ENCODE measurements around the gene MTIF3. TPM values are rescaled to one million over a fixed set of nuclear protein-coding genes. Genes with fewer than 3 reads are reported as not detected.
A peak's percentile ranks its signal among the peaks of the same experiment; 100 is the strongest.

The MTIF3 gene
- polyA plus RNA-seq, 1 donor (not counting 4 experiments of a cell fraction or from before 2014, with no cell fraction given): 56.1 TPM

- H3K9ac ChIP-seq (ENCODE audit: control insufficient read depth, extremely low read depth, insufficient read depth, low read length): no peak overlapping the region
- H4K20me1 ChIP-seq (ENCODE audit: control insufficient read depth, extremely low read depth, insufficient read depth, low read length): no peaks in the 10 kb centered on the region
- H3K9me3 ChIP-seq (ENCODE audit: control insufficient read depth, low read depth, low read length): no peaks in the 10 kb centered on the region
- no peak overlapping the region for H3K4me3 ChIP-seq (ENCODE audit: control insufficient read depth in 2 of 3, extremely low read depth in 1 of 3, insufficient read depth in 2 of 3, low read depth in 1 of 3, low read length in 3 of 3)
- no peaks in the 10 kb centered on the region for H3K36me3 ChIP-seq (ENCODE audit: control insufficient read depth in 2 of 2, extremely low read depth in 1 of 2, insufficient read depth in 2 of 2, low read length in 2 of 2)
- H3K27me3 ChIP-seq (ENCODE audit: control insufficient read depth, extremely low read depth, insufficient read depth, low read length): peaks cover 4% of the 10 kb centered on the region
- H3K27ac ChIP-seq (ENCODE audit: control insufficient read depth, insufficient read depth, low read length): no peak overlapping the region
- H3K4me1 ChIP-seq (ENCODE audit: control insufficient read depth, extremely low read depth, insufficient read depth, low read length): peaks cover 13% of the 10 kb centered on the region
- no peak overlapping the region for H2AFZ ChIP-seq (ENCODE audit: control insufficient read depth, low read length)
- DNase-seq (ENCODE audit: low read depth, low spot score) (no peak), FAIRE-seq (no peak)
- H3K9me1 ChIP-seq (ENCODE audit: control insufficient read depth, extremely low read depth, insufficient read depth, low read length): no peaks in the 10 kb centered on the region
- TF ChIP-seq CTCF (optimal IDR thresholded peaks at IDR 0.05 in 1 of 3, IDR thresholded peaks at IDR 0.05 in 1 of 3, conservative IDR thresholded peaks at IDR 0.05 in 1 of 3; ENCODE audit: extremely low read depth in 1 of 3, insufficient read depth in 2 of 3, low read length in 3 of 3) (peak in 1 of 3 experiments; percentile 3), EZH2 (IDR thresholded peaks at IDR 0.05; ENCODE audit: low read length) (no peak)
- H3K79me2 ChIP-seq (ENCODE audit: control insufficient read depth, insufficient read depth, low read length): no peaks in the 10 kb centered on the region
- dilution Hi-C loops (cut with MboI; ENCODE audit: extremely low pct_ligation_motif_present, low sequenced_read_pairs): no loop called here
- no peak overlapping the region for H3K4me2 ChIP-seq (ENCODE audit: control insufficient read depth, extremely low read depth, insufficient read depth, low read depth, low read length)
Observed at GRCh38 chr13:27405546-27406134, 44.7 kb downstream of the MTIF3 start.

GRCh38 chr13:27404680-27405079 lies 45.7 kb downstream of the MTIF3 start:
- dilution Hi-C loops (cut with MboI; ENCODE audit: extremely low pct_ligation_motif_present, low sequenced_read_pairs): no loop called here
- Histone ChIP-seq H3K4me2 (ENCODE audit: control insufficient read depth, extremely low read depth, insufficient read depth, low read depth, low read length) (no peak overlapping the region), H3K4me3 (ENCODE audit: control insufficient read depth in 2 of 3, extremely low read depth in 1 of 3, insufficient read depth in 2 of 3, low read depth in 1 of 3, low read length in 3 of 3) (no peak overlapping the region), H3K9ac (ENCODE audit: control insufficient read depth, extremely low read depth, insufficient read depth, low read length) (no peak overlapping the region), H3K4me1 (ENCODE audit: control insufficient read depth, extremely low read depth, insufficient read depth, low read length) (peaks cover 13% of the 10 kb centered on the region), H3K36me3 (ENCODE audit: control insufficient read depth in 2 of 2, extremely low read depth in 1 of 2, insufficient read depth in 2 of 2, low read length in 2 of 2) (no peaks in the 10 kb centered on the region), H4K20me1 (ENCODE audit: control insufficient read depth, extremely low read depth, insufficient read depth, low read length) (no peaks in the 10 kb centered on the region), H3K27me3 (ENCODE audit: control insufficient read depth, extremely low read depth, insufficient read depth, low read length) (peaks cover 4% of the 10 kb centered on the region), H3K79me2 (ENCODE audit: control insufficient read depth, insufficient read depth, low read length) (no peaks in the 10 kb centered on the region), H3K9me1 (ENCODE audit: control insufficient read depth, extremely low read depth, insufficient read depth, low read length) (no peaks in the 10 kb centered on the region), H2AFZ (ENCODE audit: control insufficient read depth, low read length) (no peak overlapping the region), H3K27ac (ENCODE audit: control insufficient read depth, insufficient read depth, low read length) (no peak overlapping the region), H3K9me3 (ENCODE audit: control insufficient read depth, low read depth, low read length) (no peaks in the 10 kb centered on the region)
- no peak for FAIRE-seq
- TF ChIP-seq EZH2 (IDR thresholded peaks at IDR 0.05; ENCODE audit: low read length): no peak
- TF ChIP-seq CTCF (optimal IDR thresholded peaks at IDR 0.05 in 1 of 3, IDR thresholded peaks at IDR 0.05 in 1 of 3, conservative IDR thresholded peaks at IDR 0.05 in 1 of 3; ENCODE audit: extremely low read depth in 1 of 3, insufficient read depth in 2 of 3, low read length in 3 of 3): no peak
- no peak for DNase-seq (ENCODE audit: low read depth, low spot score)
